NCI-H2171 (cell line): ENCODE results near the gene TP53RK.

Source experiments
- DNase-seq: peaks from one replicate; lab custom pipeline; 2025; lab: John Stamatoyannopoulos, UW

The TP53RK gene

GRCh38 chr20:46638134-46638897 is 50.9 kb downstream of the TP53RK start:
- no peak for DNase-seq

- no peak for DNase-seq
These were observed 51.7 kb downstream of the TP53RK start for GRCh38 chr20:46637427-46638133.

DNA sequence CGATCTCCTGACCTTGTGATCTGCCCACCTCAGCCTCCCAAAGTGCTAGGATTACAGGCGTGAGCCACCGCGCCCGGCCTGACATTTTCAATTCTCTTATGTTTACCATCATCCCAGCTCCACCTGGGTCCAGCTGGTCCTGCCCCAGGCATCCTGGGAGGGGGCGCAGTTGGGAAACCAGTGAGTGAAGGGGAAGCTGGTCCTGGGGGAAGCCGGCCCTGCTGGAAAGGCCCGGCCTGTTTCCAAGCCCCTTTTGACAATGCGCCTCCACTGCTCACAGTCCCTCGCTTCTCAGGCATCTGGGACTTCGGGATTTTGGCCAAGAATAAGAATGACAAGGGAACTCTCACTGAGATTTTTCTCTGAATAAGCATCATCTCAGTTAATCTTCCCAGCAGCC is 52.2 kb downstream of the TP53RK start:
- no peak for DNase-seq

GRCh38 chr20:46636514-46636913 is 52.7 kb downstream of the TP53RK start:
- DNase-seq, result no peak

- no peak for DNase-seq
These were observed 53.6 kb downstream of the TP53RK start for GRCh38 chr20:46635514-46636136.

- no peak for DNase-seq
These were observed 54.7 kb downstream of the TP53RK start for GRCh38 chr20:46634528-46634927.
